DOHH2 (cell line): ENCODE results near the gene NMRK1.

Source experiments
- EZH2phosphoT487 ChIP-seq: fragments of 200-600 bp; sonication (generic); IDR thresholded peaks from 2 replicates; pipeline ENCODE4 v1.6.1; 2017; ENCODE audit warnings: borderline replicate concordance, mild to moderate bottlenecking, antibody characterized with exemption, low read length, moderate library complexity, mixed read lengths
- TF ChIP-seq, protein P1 (sequence below): fragments of 200-600 bp; sonication (generic); IDR thresholded peaks from one replicate; pipeline ENCODE4 v1.5.1; 2014; ENCODE audit warnings: antibody characterized with exemption, mild to moderate bottlenecking, low read depth, low read length; ENCODE audit not compliant: poor library complexity, severe bottlenecking

DNA sequence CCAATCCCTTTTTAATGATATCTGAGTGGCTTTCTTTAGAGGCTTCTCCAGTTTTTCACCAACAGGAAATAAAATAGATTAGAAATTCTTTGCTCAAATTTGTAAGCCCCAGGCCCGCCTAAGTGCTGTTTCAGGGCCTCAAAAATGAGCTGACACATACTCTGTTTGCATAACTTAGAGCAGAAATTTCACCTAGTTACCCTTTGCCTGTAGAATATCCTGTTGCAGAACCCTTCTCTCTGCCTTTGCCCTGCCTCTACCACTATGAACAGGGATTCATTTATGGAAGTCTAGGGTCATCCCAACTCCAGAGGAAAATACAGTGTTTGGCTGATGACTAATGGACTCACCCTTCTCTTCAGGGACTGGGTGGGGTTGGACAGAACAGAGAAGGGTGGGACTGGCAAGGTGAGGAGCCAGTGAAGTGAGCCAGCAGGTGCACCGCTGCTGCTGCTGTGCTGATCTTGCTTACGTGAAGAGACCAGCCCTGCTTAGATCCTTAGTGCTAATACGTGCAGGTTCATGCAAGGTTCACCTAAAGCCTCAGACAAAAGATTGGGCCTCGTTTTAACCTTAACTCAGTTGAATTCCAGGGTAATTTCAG is 23.2 kb upstream of the NMRK1 start:
- TF ChIP-seq, protein P1, sequence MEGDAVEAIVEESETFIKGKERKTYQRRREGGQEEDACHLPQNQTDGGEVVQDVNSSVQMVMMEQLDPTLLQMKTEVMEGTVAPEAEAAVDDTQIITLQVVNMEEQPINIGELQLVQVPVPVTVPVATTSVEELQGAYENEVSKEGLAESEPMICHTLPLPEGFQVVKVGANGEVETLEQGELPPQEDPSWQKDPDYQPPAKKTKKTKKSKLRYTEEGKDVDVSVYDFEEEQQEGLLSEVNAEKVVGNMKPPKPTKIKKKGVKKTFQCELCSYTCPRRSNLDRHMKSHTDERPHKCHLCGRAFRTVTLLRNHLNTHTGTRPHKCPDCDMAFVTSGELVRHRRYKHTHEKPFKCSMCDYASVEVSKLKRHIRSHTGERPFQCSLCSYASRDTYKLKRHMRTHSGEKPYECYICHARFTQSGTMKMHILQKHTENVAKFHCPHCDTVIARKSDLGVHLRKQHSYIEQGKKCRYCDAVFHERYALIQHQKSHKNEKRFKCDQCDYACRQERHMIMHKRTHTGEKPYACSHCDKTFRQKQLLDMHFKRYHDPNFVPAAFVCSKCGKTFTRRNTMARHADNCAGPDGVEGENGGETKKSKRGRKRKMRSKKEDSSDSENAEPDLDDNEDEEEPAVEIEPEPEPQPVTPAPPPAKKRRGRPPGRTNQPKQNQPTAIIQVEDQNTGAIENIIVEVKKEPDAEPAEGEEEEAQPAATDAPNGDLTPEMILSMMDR: no peak
- no peak for TF ChIP-seq EZH2phosphoT487
